HepG2 (cell line): ENCODE data around the gene CBFA2T2. TPM values are rescaled to one million over a fixed set of nuclear protein-coding genes. Genes with fewer than 3 reads are reported as not detected.

Experiments
- CBX5 ChIP-seq: sonication (generic); formaldehyde crosslinking; IDR thresholded peaks from 2 replicates; pipeline ENCODE4 v1.4.0; 2020; ENCODE audit warnings: missing genetic modification reagents, borderline replicate concordance
- FOSL2 ChIP-seq: sonication (generic); formaldehyde crosslinking; IDR thresholded peaks from 2 replicates; pipeline ENCODE4 v1.4.0; 2020; ENCODE audit warnings: missing genetic modification reagents
- GABPB1 ChIP-seq: IDR thresholded peaks from 2 replicates; pipeline ENCODE4 v1.6.1; 2016; ENCODE audit warnings: mild to moderate bottlenecking, missing genetic modification reagents, moderate library complexity, missing compliant biosample characterization
- GTF3A ChIP-seq: sonication (generic); formaldehyde crosslinking; conservative IDR thresholded peaks from 2 replicates; pipeline ENCODE4 v1.4.0; 2020; ENCODE audit warnings: mild to moderate bottlenecking, missing genetic modification reagents
- JUND ChIP-seq: sonication (generic); formaldehyde crosslinking; IDR thresholded peaks from 2 replicates; pipeline ENCODE4 v1.8.0; 2022; ENCODE audit warnings: mild to moderate bottlenecking, missing genetic modification reagents
- SIN3B ChIP-seq: fragments of 150-350 bp; IDR thresholded peaks from 2 replicates; pipeline ENCODE4 v1.6.1; 2014; ENCODE audit warnings: low read length
- TBL1XR1 ChIP-seq: fragments of 150-350 bp; IDR thresholded peaks from 2 replicates; pipeline ENCODE4 v1.6.1; 2014; ENCODE audit warnings: borderline replicate concordance, low read length; ENCODE audit not compliant: partially characterized antibody
- ZNF446 ChIP-seq: sonication (generic); formaldehyde crosslinking; IDR thresholded peaks from 2 replicates; pipeline ENCODE4 v1.5.0; 2020; ENCODE audit warnings: mild to moderate bottlenecking, missing genetic modification reagents
- ZNF550 ChIP-seq: sonication (generic); formaldehyde crosslinking; IDR thresholded peaks from 2 replicates; pipeline ENCODE4 v1.4.0; 2020; ENCODE audit warnings: mild to moderate bottlenecking, missing genetic modification reagents, borderline replicate concordance
- ZNF639 ChIP-seq: conservative IDR thresholded peaks from 2 replicates; pipeline ENCODE4 v1.6.1; 2018; ENCODE audit warnings: missing genetic modification reagents
- polyA plus RNA-seq, 8 experiments: library from polyadenylated mRNA; depleted of rRNA in 3 of 8; stranded (reverse) in 7 of 8; unstranded in 1 of 8; fragments of >200 nt; fragmentation: Illumina TruSeq in 4 of 8; extraction: Trizol in 4 of 8; gene quantifications; 2 replicates each; pipeline versions ENCODE4 v1.2.1 to v1.2.3, GENCODE V29; 2011 to 2016; ENCODE audit warnings: low read depth in 4 of 8, missing spikeins in 1 of 8, mixed read lengths in 1 of 8; ENCODE audit not compliant: insufficient read depth in 1 of 8
- total RNA-seq, 5 experiments: library from RNA; depleted of rRNA; stranded (reverse); fragments of >200 nt; fragmentation: Illumina TruSeq; extraction: Trizol; gene quantifications; 2 replicates each; pipeline ENCODE4 v1.2.3, GENCODE V29; 2016; ENCODE audit warnings: low read depth in 1 of 5
- TF ChIP-seq, protein P1 (sequence below): sonication (generic); formaldehyde crosslinking; IDR thresholded peaks from 2 replicates; pipeline ENCODE4 v1.4.0; 2020; ENCODE audit warnings: missing genetic modification reagents
- TF ChIP-seq, protein P2 (sequence below): sonication (generic); formaldehyde crosslinking; IDR thresholded peaks from 2 replicates; pipeline ENCODE4 v1.4.0; 2020; ENCODE audit warnings: missing genetic modification reagents
- TF ChIP-seq, protein P3 (sequence below): sonication (generic); formaldehyde crosslinking; IDR thresholded peaks from 2 replicates; pipeline ENCODE4 v1.8.0; 2022; ENCODE audit warnings: mild to moderate bottlenecking, missing genetic modification reagents, borderline replicate concordance

CBFA2T2 gene
- total and polyA plus RNA-seq, 2 of the 13 experiments (the other 11 are each of a cell fraction or from before 2014, with no cell fraction given), result 6.3 to 21.2 TPM

GRCh38 chr20:33686100-33686983 lies 196.4 kb downstream of the CBFA2T2 start, which contains the start of gene E2F1 (continued):
- TF ChIP-seq, protein P1, sequence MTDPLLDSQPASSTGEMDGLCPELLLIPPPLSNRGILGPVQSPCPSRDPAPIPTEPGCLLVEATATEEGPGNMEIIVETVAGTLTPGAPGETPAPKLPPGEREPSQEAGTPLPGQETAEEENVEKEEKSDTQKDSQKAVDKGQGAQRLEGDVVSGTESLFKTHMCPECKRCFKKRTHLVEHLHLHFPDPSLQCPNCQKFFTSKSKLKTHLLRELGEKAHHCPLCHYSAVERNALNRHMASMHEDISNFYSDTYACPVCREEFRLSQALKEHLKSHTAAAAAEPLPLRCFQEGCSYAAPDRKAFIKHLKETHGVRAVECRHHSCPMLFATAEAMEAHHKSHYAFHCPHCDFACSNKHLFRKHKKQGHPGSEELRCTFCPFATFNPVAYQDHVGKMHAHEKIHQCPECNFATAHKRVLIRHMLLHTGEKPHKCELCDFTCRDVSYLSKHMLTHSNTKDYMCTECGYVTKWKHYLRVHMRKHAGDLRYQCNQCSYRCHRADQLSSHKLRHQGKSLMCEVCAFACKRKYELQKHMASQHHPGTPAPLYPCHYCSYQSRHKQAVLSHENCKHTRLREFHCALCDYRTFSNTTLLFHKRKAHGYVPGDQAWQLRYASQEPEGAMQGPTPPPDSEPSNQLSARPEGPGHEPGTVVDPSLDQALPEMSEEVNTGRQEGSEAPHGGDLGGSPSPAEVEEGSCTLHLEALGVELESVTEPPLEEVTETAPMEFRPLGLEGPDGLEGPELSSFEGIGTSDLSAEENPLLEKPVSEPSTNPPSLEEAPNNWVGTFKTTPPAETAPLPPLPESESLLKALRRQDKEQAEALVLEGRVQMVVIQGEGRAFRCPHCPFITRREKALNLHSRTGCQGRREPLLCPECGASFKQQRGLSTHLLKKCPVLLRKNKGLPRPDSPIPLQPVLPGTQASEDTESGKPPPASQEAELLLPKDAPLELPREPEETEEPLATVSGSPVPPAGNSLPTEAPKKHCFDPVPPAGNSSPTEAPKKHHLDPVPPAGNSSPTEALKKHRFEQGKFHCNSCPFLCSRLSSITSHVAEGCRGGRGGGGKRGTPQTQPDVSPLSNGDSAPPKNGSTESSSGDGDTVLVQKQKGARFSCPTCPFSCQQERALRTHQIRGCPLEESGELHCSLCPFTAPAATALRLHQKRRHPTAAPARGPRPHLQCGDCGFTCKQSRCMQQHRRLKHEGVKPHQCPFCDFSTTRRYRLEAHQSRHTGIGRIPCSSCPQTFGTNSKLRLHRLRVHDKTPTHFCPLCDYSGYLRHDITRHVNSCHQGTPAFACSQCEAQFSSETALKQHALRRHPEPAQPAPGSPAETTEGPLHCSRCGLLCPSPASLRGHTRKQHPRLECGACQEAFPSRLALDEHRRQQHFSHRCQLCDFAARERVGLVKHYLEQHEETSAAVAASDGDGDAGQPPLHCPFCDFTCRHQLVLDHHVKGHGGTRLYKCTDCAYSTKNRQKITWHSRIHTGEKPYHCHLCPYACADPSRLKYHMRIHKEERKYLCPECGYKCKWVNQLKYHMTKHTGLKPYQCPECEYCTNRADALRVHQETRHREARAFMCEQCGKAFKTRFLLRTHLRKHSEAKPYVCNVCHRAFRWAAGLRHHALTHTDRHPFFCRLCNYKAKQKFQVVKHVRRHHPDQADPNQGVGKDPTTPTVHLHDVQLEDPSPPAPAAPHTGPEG (CRISPR knock-in tag), result no peak
- TF ChIP-seq, protein P2, sequence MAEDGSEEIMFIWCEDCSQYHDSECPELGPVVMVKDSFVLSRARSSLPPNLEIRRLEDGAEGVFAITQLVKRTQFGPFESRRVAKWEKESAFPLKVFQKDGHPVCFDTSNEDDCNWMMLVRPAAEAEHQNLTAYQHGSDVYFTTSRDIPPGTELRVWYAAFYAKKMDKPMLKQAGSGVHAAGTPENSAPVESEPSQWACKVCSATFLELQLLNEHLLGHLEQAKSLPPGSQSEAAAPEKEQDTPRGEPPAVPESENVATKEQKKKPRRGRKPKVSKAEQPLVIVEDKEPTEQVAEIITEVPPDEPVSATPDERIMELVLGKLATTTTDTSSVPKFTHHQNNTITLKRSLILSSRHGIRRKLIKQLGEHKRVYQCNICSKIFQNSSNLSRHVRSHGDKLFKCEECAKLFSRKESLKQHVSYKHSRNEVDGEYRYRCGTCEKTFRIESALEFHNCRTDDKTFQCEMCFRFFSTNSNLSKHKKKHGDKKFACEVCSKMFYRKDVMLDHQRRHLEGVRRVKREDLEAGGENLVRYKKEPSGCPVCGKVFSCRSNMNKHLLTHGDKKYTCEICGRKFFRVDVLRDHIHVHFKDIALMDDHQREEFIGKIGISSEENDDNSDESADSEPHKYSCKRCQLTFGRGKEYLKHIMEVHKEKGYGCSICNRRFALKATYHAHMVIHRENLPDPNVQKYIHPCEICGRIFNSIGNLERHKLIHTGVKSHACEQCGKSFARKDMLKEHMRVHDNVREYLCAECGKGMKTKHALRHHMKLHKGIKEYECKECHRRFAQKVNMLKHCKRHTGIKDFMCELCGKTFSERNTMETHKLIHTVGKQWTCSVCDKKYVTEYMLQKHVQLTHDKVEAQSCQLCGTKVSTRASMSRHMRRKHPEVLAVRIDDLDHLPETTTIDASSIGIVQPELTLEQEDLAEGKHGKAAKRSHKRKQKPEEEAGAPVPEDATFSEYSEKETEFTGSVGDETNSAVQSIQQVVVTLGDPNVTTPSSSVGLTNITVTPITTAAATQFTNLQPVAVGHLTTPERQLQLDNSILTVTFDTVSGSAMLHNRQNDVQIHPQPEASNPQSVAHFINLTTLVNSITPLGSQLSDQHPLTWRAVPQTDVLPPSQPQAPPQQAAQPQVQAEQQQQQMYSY, result peak; percentile 45; the same call in 1 of the 2 replicates
- no peak for TF ChIP-seq GTF3A
- TF ChIP-seq CBX5 (CRISPR knock-in tag), result no peak
- TF ChIP-seq JUND, result no peak
- TF ChIP-seq, protein P3, sequence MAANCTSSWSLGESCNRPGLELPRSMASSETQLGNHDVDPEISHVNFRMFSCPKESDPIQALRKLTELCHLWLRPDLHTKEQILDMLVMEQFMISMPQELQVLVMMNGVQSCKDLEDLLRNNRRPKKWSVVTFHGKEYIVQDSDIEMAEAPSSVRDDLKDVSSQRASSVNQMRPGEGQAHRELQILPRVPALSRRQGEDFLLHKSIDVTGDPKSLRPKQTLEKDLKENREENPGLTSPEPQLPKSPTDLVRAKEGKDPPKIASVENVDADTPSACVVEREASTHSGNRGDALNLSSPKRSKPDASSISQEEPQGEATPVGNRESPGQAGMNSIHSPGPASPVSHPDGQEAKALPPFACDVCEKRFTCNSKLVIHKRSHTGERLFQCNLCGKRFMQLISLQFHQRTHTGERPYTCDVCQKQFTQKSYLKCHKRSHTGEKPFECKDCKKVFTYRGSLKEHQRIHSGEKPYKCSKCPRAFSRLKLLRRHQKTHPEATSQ (CRISPR knock-in tag), result peak; percentile 80; the same call in 1 of the 2 replicates
- peak; percentile 87 for TF ChIP-seq SIN3B
- 0 out of 2 replicates have a peak, but pooled peaks have one; percentile 65 for TF ChIP-seq ZNF550 (CRISPR knock-in tag)
- peak; percentile 82; the same call in 1 of the 2 replicates for TF ChIP-seq ZNF446
- peak; percentile 76 for TF ChIP-seq GABPB1 (CRISPR knock-in tag)
- TF ChIP-seq TBL1XR1, result no peak
- TF ChIP-seq ZNF639 (CRISPR knock-in tag), result peak; percentile 55; the same call in 1 of the 2 replicates
- no peak for TF ChIP-seq FOSL2 (CRISPR knock-in tag)
